Transverse colon (tissue), 4 donors: ENCODE data around the gene STAT6. TPM values are rescaled to one million over a fixed set of nuclear protein-coding genes. Genes with fewer than 3 reads are reported as not detected.

ENCODE experiments used
- DNase-seq: peaks from one replicate; pipeline ENCODE4 v3.0.0-alpha.2; 2019
- H3K27ac ChIP-seq, 4 donors: fragments of 200-600 bp; sonication (generic); 2 replicates each; pipeline ENCODE4 v1.5.1; 2016 to 2018; ENCODE audit warnings: inconsistent platforms in 4 of 4
- H3K27me3 ChIP-seq: fragments of 200-600 bp; sonication (generic); 2 replicates; pipeline ENCODE4 v1.5.1; 2017; ENCODE audit warnings: inconsistent platforms
- H3K36me3 ChIP-seq, 4 donors: fragments of 200-600 bp; sonication (generic); 2 replicates each; pipeline ENCODE4 v1.5.1; 2017 to 2019; ENCODE audit warnings: inconsistent platforms in 4 of 4
- H3K4me1 ChIP-seq, 4 donors: fragments of 200-600 bp; sonication (generic); 2 replicates each; pipeline ENCODE4 v1.5.1; 2017 to 2020; ENCODE audit warnings: inconsistent platforms in 4 of 4
- H3K4me3 ChIP-seq, 4 donors: fragments of 200-600 bp; sonication (generic); 1 replicate in 1 of 4; 2 replicates in 3 of 4; pipeline versions ENCODE4 v1.5.1 to v1.6.1; 2017 to 2019; ENCODE audit warnings: inconsistent platforms in 4 of 4
- H3K9me3 ChIP-seq, 2 donors: fragments of 200-600 bp; sonication (generic); 2 replicates each; pipeline ENCODE4 v1.5.1; 2017 to 2019; ENCODE audit warnings: inconsistent platforms in 2 of 2
- EP300 ChIP-seq: sonication (generic); formaldehyde crosslinking; IDR thresholded peaks from one replicate; pipeline ENCODE4 v1.6.1; 2017; ENCODE audit warnings: antibody characterized with exemption, low read depth
- POLR2A ChIP-seq: fragments of 450-650 bp; IDR thresholded peaks from one replicate; pipeline ENCODE4 v1.6.1; 2016; ENCODE audit warnings: antibody characterized with exemption, mild to moderate bottlenecking, moderate library complexity
- POLR2AphosphoS5 ChIP-seq, 3 donors: sonication (generic); formaldehyde crosslinking; IDR thresholded peaks; one replicate each; pipeline ENCODE4 v1.6.1; 2016; ENCODE audit warnings: antibody characterized with exemption in 3 of 3
- WGBS, 2 donors: methylation state at CpG; one replicate each; pipeline ENCODE4 v1.1.5; 2018; ENCODE audit warnings: low coverage in 1 of 2; 5-methylcytosine and 5-hydroxymethylcytosine counted together
- in situ Hi-C, 4 donors: fragments of 200-750 bp; cut with MboI; loops; one replicate each; pipeline versions ENCODE4 v1.15.0 to v1.15.1; 2017; ENCODE audit warnings: low sequenced_read_pairs in 3 of 4, low pct_ligation_motif_present in 1 of 4, low pct_unique_long_range_greater_than_20kb in 1 of 4
- intact Hi-C: fragments of 100-400 bp; cut with DNase I; formaldehyde crosslinking; loops from one replicate; pipeline ENCODE4 v1.15.1; 2023; ENCODE audit warnings: low total_unique reads
- total RNA-seq, 4 donors: library from RNA; depleted of rRNA; stranded (reverse); fragments of >200 nt; gene quantifications; one replicate each; pipeline ENCODE4 v1.1.0, GENCODE V29; 2016
- TF ChIP-seq, protein P1 (sequence below), 5 experiments: fragments of 200-600 bp in 3 of 5; fragments of 450-650 bp in 2 of 5; sonication (generic) in 3 of 5; IDR thresholded peaks; 1 replicate in 2 of 5; 2 replicates in 3 of 5; pipeline ENCODE4 v1.5.1; 2016 to 2017; ENCODE audit warnings: antibody characterized with exemption in 5 of 5, inconsistent platforms in 3 of 5, mild to moderate bottlenecking in 2 of 5, moderate library complexity in 1 of 5

STAT6 gene
- total RNA-seq, 4 donors from 2014 or later: 181 to 318 (median 198) TPM

DNA sequence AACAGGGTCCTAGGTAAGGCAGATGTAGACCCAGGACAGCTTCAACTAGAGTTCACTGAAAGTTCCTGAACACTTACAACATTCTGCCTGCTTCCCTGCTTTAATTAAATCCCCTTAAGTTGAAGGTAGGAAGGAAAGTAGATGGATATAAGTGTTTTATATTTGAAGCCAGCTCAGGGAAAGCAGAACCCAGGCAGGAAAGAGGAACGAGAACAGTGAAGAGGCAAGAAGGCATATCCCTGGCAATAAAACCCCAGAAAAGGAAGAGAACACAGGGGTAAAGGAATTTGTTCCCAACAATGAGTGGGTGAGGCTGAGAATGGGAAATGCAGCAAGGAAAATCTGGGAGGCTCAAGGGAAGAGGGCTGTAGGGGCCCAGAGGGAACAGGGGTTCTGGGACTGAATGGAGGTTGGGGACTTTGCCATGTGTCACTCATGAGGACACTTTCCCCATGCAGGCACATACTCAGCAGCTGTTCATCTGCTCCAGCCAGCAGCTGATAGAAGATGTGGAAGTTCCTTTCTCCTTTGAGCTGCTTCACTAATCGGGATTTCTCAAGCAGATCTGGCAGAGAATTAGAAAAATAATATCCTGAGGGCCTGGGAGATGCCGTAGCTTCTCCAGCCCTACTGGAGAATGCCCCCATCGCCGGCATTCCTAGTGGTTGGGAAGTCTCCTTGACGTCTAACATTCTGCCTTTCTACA is 64.9 kb downstream of the STAT6 start:
- Histone ChIP-seq H3K36me3 (peaks cover 0 to 8% (median 0%) of the 10 kb centered on the region in 4 donors), H3K9me3 (no peaks in the 10 kb centered on the region), H3K4me3 (no peak overlapping the region), H3K27ac (no peak overlapping the region), H3K4me1 (peaks cover 7 to 30% (median 26%) of the 10 kb centered on the region in 4 donors), H3K27me3 (no peaks in the 10 kb centered on the region)
- in situ Hi-C loops: no loop called here
- DNase-seq: no peak
- intact Hi-C loops: no loop called here
- WGBS, 2 donors: 60 to 74% methylated on average over 2 to 6 of the region's 6 CpGs
- TF ChIP-seq, protein P1, sequence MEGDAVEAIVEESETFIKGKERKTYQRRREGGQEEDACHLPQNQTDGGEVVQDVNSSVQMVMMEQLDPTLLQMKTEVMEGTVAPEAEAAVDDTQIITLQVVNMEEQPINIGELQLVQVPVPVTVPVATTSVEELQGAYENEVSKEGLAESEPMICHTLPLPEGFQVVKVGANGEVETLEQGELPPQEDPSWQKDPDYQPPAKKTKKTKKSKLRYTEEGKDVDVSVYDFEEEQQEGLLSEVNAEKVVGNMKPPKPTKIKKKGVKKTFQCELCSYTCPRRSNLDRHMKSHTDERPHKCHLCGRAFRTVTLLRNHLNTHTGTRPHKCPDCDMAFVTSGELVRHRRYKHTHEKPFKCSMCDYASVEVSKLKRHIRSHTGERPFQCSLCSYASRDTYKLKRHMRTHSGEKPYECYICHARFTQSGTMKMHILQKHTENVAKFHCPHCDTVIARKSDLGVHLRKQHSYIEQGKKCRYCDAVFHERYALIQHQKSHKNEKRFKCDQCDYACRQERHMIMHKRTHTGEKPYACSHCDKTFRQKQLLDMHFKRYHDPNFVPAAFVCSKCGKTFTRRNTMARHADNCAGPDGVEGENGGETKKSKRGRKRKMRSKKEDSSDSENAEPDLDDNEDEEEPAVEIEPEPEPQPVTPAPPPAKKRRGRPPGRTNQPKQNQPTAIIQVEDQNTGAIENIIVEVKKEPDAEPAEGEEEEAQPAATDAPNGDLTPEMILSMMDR (IDR thresholded peaks at IDR 0.05): no peak
- TF ChIP-seq POLR2A (no peak), EP300 (no peak), POLR2AphosphoS5 (IDR thresholded peaks at IDR 0.05) (no peak)

Other genes starting within 250 kb of the STAT6 start
- gene SDR9C7, start 177.0 kb downstream of the STAT6 start, total RNA-seq: not detected
- under 1 TPM in 2 of 4 donors, not detected in 2; 0.48 to 0.55 TPM for gene RDH16, start 153.8 kb downstream of the STAT6 start, total RNA-seq
- gene ZBTB39, start 104.8 kb downstream of the STAT6 start, total RNA-seq: 1 to 10 TPM; 3.4 to 8.0 (median 4.8) TPM
- 10 to 100 TPM in 1 of 4 donors, 1 to 10 TPM in 2, not detected in 1; 2.5 to 47.1 (median 9.2) TPM for gene TAC3, start 94.8 kb downstream of the STAT6 start, total RNA-seq
- gene MYO1A, start 61.2 kb downstream of the STAT6 start, total RNA-seq: 100 to 1,000 TPM; 118 to 234 (median 184) TPM
- 10 to 100 TPM in 1 of 4 donors, 1 to 10 TPM in 3; 4.0 to 66.7 (median 5.2) TPM for gene NEMP1, start 32.6 kb downstream of the STAT6 start, total RNA-seq
- gene NAB2, start 22.2 kb downstream of the STAT6 start, total RNA-seq: 1 to 10 TPM; 2.6 to 9.1 (median 4.7) TPM
- 100 to 1,000 TPM in 3 of 4 donors, 10 to 100 TPM in 1; 94.3 to 248 (median 199) TPM for gene LRP1, start 17.1 kb upstream of the STAT6 start, total RNA-seq
- gene LRP1-AS, start 36.3 kb upstream of the STAT6 start, total RNA-seq: not detected
- not detected for gene NXPH4, start 105.4 kb upstream of the STAT6 start, total RNA-seq
- gene SHMT2, start 118.3 kb upstream of the STAT6 start, total RNA-seq: 100 to 1,000 TPM in 1 of 4 donors, 10 to 100 TPM in 3; 29.2 to 104 (median 33.4) TPM
- 1 to 10 TPM; 1.8 to 3.3 (median 1.9) TPM for gene STAC3, start 139.8 kb upstream of the STAT6 start, total RNA-seq